Measurements from ENCODE around the gene PDZRN3. TPM values are rescaled to one million over a fixed set of nuclear protein-coding genes. Genes with fewer than 3 reads are reported as not detected.

The PDZRN3 gene
- total RNA-seq, 1 donor from 2014 or later: 4.1 TPM

DNA sequence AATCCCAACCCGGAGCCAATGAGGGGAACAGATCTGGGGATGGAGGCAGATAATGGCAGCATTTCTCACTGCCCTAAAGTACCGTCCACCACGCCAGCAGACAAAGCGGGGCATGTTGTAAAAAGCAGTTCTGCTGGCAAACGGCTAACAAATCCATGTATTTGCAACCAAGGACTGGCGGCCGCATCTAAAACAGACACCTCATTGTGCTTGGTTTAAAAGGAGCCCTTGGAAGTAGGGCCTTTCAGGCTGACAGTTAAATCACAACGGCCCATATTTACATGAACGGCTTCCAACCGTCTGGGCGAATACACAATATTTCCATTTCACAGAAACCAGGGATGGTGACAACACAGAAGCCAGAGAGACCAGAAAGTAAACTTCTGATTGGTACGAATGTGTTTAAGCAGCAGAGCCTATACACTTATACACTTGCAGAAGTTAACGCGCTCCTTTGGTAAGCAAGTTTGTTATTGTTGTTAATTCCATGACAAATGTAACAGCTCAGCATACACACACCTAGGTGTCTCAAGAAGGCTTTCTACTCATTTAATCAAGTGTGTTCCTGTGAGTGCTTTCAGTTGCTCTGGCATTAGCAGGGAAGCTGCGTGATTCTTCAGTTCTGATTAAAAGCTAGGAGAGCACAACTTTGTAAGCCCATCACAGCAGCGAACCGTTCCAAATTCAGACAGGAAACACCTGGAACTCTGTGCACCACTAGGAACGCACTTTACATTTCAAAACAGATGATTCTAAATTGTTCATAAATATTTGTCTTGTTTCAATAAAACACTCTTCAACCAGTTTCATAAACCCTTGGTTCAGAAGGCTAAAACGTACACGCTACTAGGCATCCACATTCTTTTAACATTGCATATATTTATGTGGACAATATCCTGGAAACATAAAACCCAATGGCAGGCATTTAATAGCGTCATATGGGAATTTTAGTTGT lies 112.9 kb downstream of the PDZRN3 start:
- TF ChIP-seq, protein P1, sequence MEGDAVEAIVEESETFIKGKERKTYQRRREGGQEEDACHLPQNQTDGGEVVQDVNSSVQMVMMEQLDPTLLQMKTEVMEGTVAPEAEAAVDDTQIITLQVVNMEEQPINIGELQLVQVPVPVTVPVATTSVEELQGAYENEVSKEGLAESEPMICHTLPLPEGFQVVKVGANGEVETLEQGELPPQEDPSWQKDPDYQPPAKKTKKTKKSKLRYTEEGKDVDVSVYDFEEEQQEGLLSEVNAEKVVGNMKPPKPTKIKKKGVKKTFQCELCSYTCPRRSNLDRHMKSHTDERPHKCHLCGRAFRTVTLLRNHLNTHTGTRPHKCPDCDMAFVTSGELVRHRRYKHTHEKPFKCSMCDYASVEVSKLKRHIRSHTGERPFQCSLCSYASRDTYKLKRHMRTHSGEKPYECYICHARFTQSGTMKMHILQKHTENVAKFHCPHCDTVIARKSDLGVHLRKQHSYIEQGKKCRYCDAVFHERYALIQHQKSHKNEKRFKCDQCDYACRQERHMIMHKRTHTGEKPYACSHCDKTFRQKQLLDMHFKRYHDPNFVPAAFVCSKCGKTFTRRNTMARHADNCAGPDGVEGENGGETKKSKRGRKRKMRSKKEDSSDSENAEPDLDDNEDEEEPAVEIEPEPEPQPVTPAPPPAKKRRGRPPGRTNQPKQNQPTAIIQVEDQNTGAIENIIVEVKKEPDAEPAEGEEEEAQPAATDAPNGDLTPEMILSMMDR (IDR thresholded peaks at IDR 0.05; ENCODE audit: insufficient read depth, low read length, poor library complexity, severe bottlenecking): no peak

DNA sequence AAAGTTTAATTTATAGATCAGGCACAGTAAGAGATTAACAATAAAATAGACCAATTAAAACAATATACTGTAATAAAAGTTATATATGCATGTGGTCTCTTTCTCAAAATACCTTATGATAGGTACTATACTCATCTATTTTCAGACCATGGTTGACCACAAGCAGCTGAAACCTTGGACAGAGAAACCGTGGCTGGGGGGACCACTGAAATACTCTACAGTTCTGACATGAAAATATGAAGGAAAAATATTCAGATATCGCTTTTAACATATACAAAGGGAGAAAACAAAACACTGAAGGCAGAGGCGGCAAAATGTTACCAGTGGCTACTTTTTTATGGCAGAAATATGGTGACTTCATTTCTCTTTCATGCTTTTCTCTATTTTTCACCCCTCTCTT lies 114.0 kb downstream of the PDZRN3 start:
- DNase-seq (ENCODE audit: low read depth): no peak
- Histone ChIP-seq H3K36me3 (ENCODE audit: control insufficient read depth, insufficient read depth, low read length) (no peaks in the 10 kb centered on the region), H3K4me3 (ENCODE audit: low read depth, low read length) (no peak overlapping the region), H3K27me3 (ENCODE audit: control insufficient read depth, insufficient read depth, low read length) (no peaks in the 10 kb centered on the region)
- TF ChIP-seq, protein P1 (IDR thresholded peaks at IDR 0.05; ENCODE audit: insufficient read depth, low read length, poor library complexity, severe bottlenecking): no peak

More for the DNA sequence above, 112.9 kb downstream of the PDZRN3 start:
- Histone ChIP-seq H3K4me3 (ENCODE audit: low read depth, low read length) (no peak overlapping the region), H3K27me3 (ENCODE audit: control insufficient read depth, insufficient read depth, low read length) (no peaks in the 10 kb centered on the region), H3K36me3 (ENCODE audit: control insufficient read depth, insufficient read depth, low read length) (no peaks in the 10 kb centered on the region)
- DNase-seq (ENCODE audit: low read depth): no peak

DNA sequence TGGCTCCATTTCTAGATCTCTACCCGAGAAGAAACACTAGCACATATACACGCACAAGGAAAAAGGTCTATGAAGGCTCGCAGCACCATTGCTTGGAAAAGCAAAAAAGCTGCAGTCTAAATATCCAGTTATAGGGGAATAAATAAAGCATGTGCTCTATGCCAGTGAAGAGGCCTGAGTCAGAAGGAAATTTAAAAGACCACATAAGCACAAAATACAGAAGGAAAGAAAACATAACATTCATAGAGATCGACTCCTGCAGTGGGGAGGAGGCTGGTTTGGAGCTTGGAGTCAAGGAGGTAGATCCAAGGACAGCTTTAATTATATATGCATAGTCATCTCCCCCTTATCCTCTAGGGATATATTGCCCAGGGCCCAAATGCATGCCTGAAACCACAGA lies 114.4 kb downstream of the PDZRN3 start:
- no peak for DNase-seq (ENCODE audit: low read depth)
- Histone ChIP-seq H3K36me3 (ENCODE audit: control insufficient read depth, insufficient read depth, low read length) (no peaks in the 10 kb centered on the region), H3K4me3 (ENCODE audit: low read depth, low read length) (no peak overlapping the region), H3K27me3 (ENCODE audit: control insufficient read depth, insufficient read depth, low read length) (no peaks in the 10 kb centered on the region)
- TF ChIP-seq, protein P1 (IDR thresholded peaks at IDR 0.05; ENCODE audit: insufficient read depth, low read length, poor library complexity, severe bottlenecking): no peak

DNA sequence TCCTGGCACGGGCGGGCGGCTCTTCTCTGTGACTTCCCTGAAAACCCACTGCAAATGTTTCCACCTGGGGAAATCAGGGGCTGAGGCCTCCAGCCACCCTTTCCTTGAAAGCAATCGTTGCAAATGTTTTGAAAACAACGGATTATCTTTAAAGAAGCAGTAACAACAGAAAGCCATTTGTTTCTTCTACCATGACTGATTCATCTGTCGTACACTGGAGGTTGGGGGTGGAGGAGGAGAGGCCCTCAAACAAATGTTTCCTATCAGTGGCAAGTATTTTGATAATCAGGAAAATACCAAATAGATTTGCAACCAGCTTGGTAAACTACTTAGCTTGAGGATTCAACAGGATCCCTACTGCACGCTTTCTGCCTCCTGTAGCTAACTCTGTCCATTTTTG lies 114.9 kb downstream of the PDZRN3 start:
- TF ChIP-seq, protein P1 (IDR thresholded peaks at IDR 0.05; ENCODE audit: insufficient read depth, low read length, poor library complexity, severe bottlenecking): no peak
- Histone ChIP-seq H3K4me3 (ENCODE audit: low read depth, low read length) (no peak overlapping the region), H3K36me3 (ENCODE audit: control insufficient read depth, insufficient read depth, low read length) (no peaks in the 10 kb centered on the region), H3K27me3 (ENCODE audit: control insufficient read depth, insufficient read depth, low read length) (no peaks in the 10 kb centered on the region)
- no peak for DNase-seq (ENCODE audit: low read depth)

- TF ChIP-seq, protein P1 (IDR thresholded peaks at IDR 0.05; ENCODE audit: insufficient read depth, low read length, poor library complexity, severe bottlenecking): no peak
- H3K4me3 ChIP-seq (ENCODE audit: low read depth, low read length): no peak overlapping the region
- H3K36me3 ChIP-seq (ENCODE audit: control insufficient read depth, insufficient read depth, low read length): no peaks in the 10 kb centered on the region
- peaks cover 2% of the 10 kb centered on the region for H3K27me3 ChIP-seq (ENCODE audit: control insufficient read depth, insufficient read depth, low read length)
- DNase-seq (ENCODE audit: low read depth): no peak
Observed at GRCh38 chr3:73509066-73509465, 115.7 kb downstream of the PDZRN3 start.

Measured in kidney epithelial cell (primary cell).